ENCODE measurements around the gene CACNA2D3. TPM values are rescaled to one million over a fixed set of nuclear protein-coding genes. Genes with fewer than 3 reads are reported as not detected.

CACNA2D3 gene
- total and polyA plus RNA-seq, 7 donors, result 2.7 to 13.5 (median 9.0) TPM

- H3K9me3 ChIP-seq, result no peaks in the 10 kb centered on the region
- no peak overlapping the region for H3K27ac ChIP-seq
- ATAC-seq (no peak), DNase-seq (no peak)
- H3K4me3 ChIP-seq, result no peak overlapping the region
- no peaks in the 10 kb centered on the region for H3K36me3 ChIP-seq (ENCODE audit: insufficient read depth in 1 of 2, low read depth in 1 of 2)
- WGBS, 3 donors, result 49 to 69% (median 69%) methylated on average over 3 of the region's 3 CpGs
- intact Hi-C loops (cut with DNase I), result no loop called here
- no peaks in the 10 kb centered on the region for H3K4me1 ChIP-seq
- no peak for TF ChIP-seq CTCF (IDR thresholded peaks at IDR 0.05)
- H3K27me3 ChIP-seq (ENCODE audit: insufficient read depth in 3 of 3, low read length in 2 of 3), result no peaks in the 10 kb centered on the region
These were observed 591.1 kb downstream of the CACNA2D3 start for GRCh38 chr3:54713455-54713854.

GRCh38 chr3:54714035-54714434 lies 591.7 kb downstream of the CACNA2D3 start:
- 93 to 95% (median 93%) methylated on average over 5 of the region's 5 CpGs for WGBS, 3 donors
- intact Hi-C loops (cut with DNase I), result no loop called here
- H3K27ac ChIP-seq, result no peak overlapping the region
- no peaks in the 10 kb centered on the region for H3K4me1 ChIP-seq
- H3K36me3 ChIP-seq (ENCODE audit: insufficient read depth in 1 of 2, low read depth in 1 of 2), result no peaks in the 10 kb centered on the region
- DNase-seq, result no peak
- no peaks in the 10 kb centered on the region for H3K9me3 ChIP-seq
- no peak for TF ChIP-seq CTCF (IDR thresholded peaks at IDR 0.05)
- no peak for ATAC-seq
- no peak overlapping the region for H3K4me3 ChIP-seq
- H3K27me3 ChIP-seq (ENCODE audit: insufficient read depth in 3 of 3, low read length in 2 of 3), result no peaks in the 10 kb centered on the region

- Histone ChIP-seq H3K27ac (no peak overlapping the region), H3K4me1 (no peaks in the 10 kb centered on the region), H3K27me3 (ENCODE audit: insufficient read depth in 3 of 3, low read length in 2 of 3) (no peaks in the 10 kb centered on the region), H3K4me3 (no peak overlapping the region), H3K9me3 (no peaks in the 10 kb centered on the region), H3K36me3 (ENCODE audit: insufficient read depth in 1 of 2, low read depth in 1 of 2) (no peaks in the 10 kb centered on the region)
- TF ChIP-seq CTCF (IDR thresholded peaks at IDR 0.05), result no peak
- ATAC-seq, result no peak
- intact Hi-C loops (cut with DNase I), result no loop called here
- no peak for DNase-seq
- WGBS, 3 donors, result 94 to 96% (median 96%) methylated on average over 18 of the region's 18 CpGs
These were observed 595.2 kb downstream of the CACNA2D3 start for GRCh38 chr3:54717506-54717905.

- TF ChIP-seq CTCF (IDR thresholded peaks at IDR 0.05), result no peak
- DNase-seq (no peak), ATAC-seq (no peak)
- Histone ChIP-seq H3K9me3 (no peaks in the 10 kb centered on the region), H3K4me1 (no peaks in the 10 kb centered on the region), H3K36me3 (ENCODE audit: insufficient read depth in 1 of 2, low read depth in 1 of 2) (no peaks in the 10 kb centered on the region), H3K4me3 (no peak overlapping the region), H3K27me3 (ENCODE audit: insufficient read depth in 3 of 3, low read length in 2 of 3) (no peaks in the 10 kb centered on the region), H3K27ac (no peak overlapping the region)
- 52 to 70% (median 65%) methylated on average over 1 of the region's 1 CpG for WGBS, 3 donors
- intact Hi-C loops (cut with DNase I), result no loop called here
These were observed 597.6 kb downstream of the CACNA2D3 start for GRCh38 chr3:54719914-54720313.

GRCh38 chr3:54720604-54721003 lies 598.3 kb downstream of the CACNA2D3 start:
- intact Hi-C loops (cut with DNase I), result no loop called here
- Histone ChIP-seq H3K27ac (no peak overlapping the region), H3K27me3 (ENCODE audit: insufficient read depth in 3 of 3, low read length in 2 of 3) (no peaks in the 10 kb centered on the region), H3K36me3 (ENCODE audit: insufficient read depth in 1 of 2, low read depth in 1 of 2) (no peaks in the 10 kb centered on the region), H3K9me3 (no peaks in the 10 kb centered on the region), H3K4me1 (no peaks in the 10 kb centered on the region), H3K4me3 (no peak overlapping the region)
- 89 to 94% (median 91%) methylated on average over 1 of the region's 1 CpG for WGBS, 3 donors
- DNase-seq (no peak), ATAC-seq (no peak)
- TF ChIP-seq CTCF (IDR thresholded peaks at IDR 0.05), result no peak

Measured in psoas muscle (tissue), 8 donors.